H54 (cell line): Measurements from ENCODE around the gene EXTL2.
"Not testable (repeated sequence)": the region's sequence is repeated elsewhere in the genome, so short reads cannot be mapped to it uniquely, and the experiment has no call there.

ENCODE experiments used
- DNase-seq: peaks from one replicate; pipeline ENCODE4 v3.0.0; 2011; ENCODE audit warnings: low spot score, mixed read lengths; ENCODE audit not compliant: insufficient read length
- FAIRE-seq: peaks from 3 replicates; lab custom pipeline; 2011; peaks lifted over from hg19 to GRCh38; lab: Jason Lieb, UNC
- POLR2A ChIP-seq: IDR thresholded peaks from 2 replicates; pipeline ENCODE4 v1.6.1; 2011; ENCODE audit warnings: low read depth, mild to moderate bottlenecking, low read length

EXTL2 gene

DNA sequence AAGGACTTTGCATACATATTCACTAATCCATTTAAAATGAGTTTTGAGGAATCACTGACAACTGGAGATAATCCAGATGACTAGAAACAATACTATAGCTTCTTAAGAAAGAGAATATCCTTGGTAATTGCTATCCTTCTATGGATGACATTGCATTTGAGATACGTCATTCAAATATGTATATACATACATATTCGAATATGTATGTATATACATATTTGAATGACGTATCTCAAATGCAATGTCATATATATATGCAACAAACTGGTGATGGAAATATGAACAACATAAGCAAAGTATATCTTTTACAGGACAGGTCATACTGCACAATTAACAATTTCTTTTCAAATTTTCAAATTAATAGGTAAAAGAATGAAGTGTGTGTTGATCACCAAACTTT is 41.7 kb downstream of the EXTL2 start:
- no peak for TF ChIP-seq POLR2A
- no peak for FAIRE-seq
- DNase-seq = no peak

DNA sequence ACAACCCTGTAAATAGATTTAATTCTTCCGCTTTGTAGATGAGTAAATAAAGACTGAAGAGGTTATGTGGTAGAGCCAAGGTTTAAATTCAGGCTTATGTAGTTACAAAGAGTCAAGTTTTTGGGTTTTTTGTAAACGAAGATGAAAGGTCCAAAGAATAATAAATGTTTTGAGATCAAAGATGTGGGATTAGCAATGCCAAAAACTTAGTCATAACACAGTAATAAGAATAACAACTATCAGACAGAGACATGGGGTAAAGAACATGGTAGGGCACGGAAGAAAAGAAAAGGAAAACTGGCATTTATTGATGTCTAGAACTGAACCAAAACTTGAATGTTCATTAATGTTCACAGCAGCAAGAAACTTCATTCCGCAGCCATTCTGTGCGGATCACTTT is 42.9 kb downstream of the EXTL2 start:
- FAIRE-seq = no peak
- no peak for DNase-seq
- no peak for TF ChIP-seq POLR2A

DNA sequence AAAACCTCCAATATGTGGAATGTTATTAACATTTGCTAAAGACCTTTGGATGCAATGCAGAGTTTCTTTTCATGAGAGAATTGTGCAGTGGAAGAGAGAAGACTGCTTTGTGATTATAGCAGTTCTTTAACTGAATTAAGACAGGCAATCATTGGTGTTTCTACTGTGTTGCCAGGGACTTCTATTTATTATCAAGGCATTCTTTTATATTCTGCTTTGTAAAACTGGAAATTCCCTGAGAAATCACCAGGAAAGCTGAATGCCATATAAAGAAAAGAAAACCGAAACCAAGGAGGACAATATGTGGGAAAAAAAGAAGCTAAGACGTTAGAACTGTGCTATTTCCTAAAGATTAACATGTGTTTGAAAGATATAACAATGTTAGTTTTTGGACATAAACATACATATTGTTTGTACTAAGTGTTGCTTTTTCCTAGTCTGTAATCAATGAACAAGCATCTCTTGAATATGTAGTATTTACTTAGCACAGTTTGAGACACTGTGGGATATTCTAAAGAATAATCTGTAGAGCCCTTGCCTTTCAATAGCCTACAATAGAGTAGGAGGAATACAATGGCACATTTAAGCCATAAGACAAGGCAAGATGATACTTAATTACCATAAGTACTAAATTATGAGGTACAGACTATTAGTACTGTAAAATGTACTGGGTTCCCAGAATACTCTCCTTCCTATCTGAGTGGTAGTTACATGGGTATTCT is 47.1 kb downstream of the EXTL2 start:
- peak; percentile 83 for FAIRE-seq
- DNase-seq = no peak
- no peak for TF ChIP-seq POLR2A

DNA sequence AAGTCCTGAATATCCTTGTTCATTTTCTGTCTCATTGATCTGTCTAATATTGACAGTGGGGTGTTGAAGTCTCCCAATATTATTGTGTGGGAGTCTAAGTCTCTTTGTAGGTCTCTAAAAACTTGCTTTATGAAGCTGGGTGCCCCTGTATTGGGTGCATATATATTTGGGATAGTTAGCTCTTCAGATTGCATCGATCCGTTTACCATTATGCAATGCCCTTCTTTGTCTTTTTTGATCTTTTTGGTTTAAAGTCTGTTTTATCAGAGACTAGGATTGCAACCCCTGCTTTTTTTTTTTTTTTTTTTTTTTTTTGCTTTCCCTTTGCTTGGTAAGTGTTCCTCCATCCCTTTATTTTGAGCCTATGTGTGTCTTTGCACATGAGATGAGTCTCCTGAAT is 51.5 kb downstream of the EXTL2 start:
- not testable (repeated sequence) for DNase-seq, FAIRE-seq

DNA sequence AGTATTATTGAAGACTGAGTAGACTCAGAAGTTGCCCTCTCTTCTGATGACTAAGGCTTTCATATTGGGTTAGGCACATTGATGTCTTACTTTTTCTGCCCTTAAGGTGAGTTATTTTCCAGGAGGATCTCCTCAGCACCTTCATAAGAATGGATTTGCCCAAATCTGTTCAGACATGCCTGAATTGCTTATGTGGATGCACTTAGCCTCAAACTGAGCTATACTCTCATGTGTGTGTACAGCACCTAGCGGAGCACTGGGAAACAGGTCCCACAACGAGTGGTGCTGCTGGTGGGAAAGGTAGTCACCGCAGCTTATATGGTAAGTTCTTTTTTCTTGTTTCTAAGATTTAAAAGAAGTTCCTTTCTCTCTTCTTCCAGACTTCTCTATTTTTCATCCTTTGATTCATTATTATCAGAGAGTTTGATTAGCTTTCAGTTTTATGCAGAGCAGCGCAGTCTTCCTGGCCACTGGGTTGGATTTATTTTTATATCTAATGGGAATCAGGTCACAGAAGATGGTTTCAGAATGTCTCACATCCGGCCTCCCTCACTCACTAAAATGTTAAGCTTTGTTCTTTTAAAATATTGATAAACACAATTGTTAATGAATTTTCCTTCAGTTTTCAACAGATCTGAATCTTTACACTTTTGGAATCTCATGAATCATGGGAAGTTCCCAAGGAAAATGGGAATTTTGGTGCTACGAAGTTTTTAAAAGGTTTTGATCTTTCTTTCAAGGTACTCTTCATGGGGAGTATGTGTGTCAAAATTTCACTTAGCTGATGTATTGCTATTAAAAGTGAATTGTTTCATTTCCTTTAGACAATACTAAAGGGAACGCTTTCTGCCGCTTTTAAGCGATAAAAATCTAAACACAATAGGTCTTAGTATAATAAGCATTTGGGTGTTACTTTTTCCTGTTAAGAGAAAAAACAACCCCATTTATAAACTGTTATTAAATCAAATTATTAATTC is 58.5 kb downstream of the EXTL2 start:
- DNase-seq = no peak
- FAIRE-seq = no peak
- TF ChIP-seq POLR2A = no peak

DNA sequence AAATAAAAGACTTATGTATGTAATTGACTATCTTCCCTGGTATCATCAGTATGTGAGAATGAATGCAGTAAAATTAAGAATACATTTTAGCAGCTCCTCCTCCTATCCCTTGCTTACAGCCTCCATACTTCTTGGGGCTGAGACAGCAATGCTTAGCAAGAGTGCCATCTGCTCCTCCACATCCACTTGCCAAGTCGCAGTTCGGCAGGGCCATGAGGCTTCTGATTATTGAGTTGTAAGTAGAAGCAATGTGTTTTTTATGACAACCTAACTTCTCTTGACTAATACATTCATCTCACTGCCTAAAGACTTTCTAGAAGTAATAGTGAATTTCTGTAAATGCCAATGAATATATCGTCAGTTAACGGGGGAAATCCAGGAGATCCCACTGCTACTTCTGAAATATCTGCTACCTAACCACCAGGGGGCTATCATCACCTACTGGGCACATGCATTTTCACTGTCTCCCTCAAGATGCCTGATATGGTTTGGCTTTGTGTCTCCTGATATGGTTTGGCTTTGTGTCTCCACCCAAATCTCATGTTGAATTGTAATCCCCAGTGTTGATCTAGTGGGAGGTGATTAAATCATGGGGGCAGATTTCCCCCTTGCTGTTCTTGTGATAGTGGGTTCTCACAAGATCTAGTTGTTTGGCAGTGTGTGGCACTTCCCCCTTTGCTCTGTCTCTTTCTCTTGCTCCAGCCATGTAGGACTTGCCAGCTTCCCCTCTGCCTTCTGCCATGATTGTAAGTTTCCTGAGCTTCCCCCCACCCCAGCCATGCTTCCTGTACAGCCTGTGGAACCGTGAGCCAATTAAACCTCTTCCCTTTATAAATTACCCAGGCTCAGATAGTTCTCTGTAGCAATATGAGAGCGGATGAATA is 59.6 kb downstream of the EXTL2 start:
- FAIRE-seq (no peak), DNase-seq (peak; percentile 5)
- no peak for TF ChIP-seq POLR2A

DNA sequence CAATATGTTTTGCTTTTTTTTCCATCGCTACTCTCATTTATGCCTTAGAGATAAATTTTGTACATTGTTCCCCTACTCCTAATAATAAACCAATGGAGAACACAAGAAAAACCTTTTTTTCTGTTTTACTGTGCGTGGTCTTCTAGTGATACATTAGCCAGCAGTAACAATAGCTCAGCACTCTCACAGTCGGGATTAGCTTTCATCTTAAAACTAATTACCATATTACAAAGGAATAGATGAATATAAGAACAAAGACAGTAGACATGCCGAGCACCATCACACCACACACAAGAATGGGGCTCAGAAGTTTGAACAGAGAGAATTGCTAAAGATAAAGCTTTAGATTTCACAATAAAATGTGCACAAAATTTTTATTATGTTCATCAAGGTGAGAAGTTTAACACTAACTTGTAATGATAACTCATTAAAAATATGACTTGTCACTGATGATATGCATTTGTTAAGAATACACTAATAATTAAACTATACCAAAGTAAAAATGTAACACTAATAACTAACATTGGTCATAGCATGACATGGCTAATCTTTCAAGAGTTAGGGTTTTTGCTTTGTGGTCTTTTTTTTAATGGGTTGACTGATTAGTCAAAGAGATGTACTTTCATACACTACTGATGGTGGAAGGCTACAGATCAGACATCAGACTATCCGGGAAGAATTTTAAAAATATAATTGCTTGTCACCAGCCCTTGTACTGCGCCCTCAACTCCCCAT is 61.8 kb downstream of the EXTL2 start:
- FAIRE-seq = no peak

DNA sequence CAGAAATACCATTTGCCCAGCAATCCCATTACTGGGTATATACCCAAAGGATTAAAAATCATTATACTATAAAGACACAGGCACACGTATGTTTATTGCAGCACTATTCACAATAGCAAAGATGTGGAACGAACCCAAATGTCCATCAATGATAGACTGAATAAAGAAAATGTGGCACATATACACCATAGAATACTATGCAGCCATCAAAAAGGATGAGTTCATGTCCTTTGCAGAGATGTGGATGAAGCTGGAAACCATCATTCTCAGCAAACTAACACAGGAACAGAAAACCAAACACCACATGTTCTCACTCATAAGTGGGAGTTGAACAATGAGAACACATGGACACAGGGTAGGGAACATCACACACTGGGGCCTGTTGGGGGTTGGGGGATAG is 69.0 kb downstream of the EXTL2 start:
- not testable (repeated sequence) for DNase-seq, FAIRE-seq

More for the DNA sequence above, 61.8 kb downstream of the EXTL2 start:
- TF ChIP-seq POLR2A = no peak
- DNase-seq = no peak
